GM13977 (cell line): ENCODE measurements around the gene APOL2.

Experiments
- DNase-seq: peaks from one replicate; pipeline ENCODE4 v3.0.0; 2012; ENCODE audit warnings: low spot score
- in situ Hi-C: fragments of 300-500 bp; cut with MboI; formaldehyde crosslinking; loops from one replicate; pipeline ENCODE4 v1.12.0; 2022; ENCODE audit warnings: low sequenced_read_pairs, low pct_unique_long_range_greater_than_20kb, mixed read lengths, inconsistent platforms; ENCODE audit not compliant: unreplicated experiment
- TF ChIP-seq, protein P1 (sequence below): IDR thresholded peaks from 2 replicates; pipeline ENCODE4 v1.5.1; 2012; ENCODE audit warnings: mild to moderate bottlenecking, control low read depth; ENCODE audit not compliant: insufficient read depth; ENCODE audit errors: extremely low read depth, missing control alignments

APOL2 gene

DNA sequence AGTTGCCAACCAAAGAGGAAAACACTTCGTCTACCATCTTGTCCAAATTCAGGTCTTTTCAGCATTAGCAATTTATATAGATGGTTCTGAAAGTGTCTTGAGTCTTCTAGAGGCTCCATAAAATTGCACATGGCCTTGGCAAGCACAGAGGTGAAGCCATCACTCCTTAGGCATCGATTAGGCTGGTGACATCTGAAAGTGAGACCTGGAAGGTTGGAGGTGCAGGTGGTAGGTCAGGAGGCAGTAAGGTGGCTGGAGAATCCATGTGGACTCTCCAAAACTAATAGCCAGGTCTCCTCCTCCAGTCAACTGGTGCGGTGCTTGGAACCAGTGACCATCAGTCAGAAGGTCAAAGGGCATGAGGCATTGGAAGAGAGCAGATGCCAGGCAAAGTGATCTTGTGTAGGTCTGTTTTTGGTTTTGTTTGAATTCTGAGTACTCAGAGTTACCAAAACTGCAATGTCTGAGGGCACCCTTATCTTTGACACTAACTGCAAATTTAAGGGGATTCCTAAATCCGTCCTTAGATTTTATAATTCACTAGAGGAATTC is 6.6 kb upstream of the APOL2 start:
- no peak for DNase-seq
- in situ Hi-C loops: no loop called here
- TF ChIP-seq, protein P1, sequence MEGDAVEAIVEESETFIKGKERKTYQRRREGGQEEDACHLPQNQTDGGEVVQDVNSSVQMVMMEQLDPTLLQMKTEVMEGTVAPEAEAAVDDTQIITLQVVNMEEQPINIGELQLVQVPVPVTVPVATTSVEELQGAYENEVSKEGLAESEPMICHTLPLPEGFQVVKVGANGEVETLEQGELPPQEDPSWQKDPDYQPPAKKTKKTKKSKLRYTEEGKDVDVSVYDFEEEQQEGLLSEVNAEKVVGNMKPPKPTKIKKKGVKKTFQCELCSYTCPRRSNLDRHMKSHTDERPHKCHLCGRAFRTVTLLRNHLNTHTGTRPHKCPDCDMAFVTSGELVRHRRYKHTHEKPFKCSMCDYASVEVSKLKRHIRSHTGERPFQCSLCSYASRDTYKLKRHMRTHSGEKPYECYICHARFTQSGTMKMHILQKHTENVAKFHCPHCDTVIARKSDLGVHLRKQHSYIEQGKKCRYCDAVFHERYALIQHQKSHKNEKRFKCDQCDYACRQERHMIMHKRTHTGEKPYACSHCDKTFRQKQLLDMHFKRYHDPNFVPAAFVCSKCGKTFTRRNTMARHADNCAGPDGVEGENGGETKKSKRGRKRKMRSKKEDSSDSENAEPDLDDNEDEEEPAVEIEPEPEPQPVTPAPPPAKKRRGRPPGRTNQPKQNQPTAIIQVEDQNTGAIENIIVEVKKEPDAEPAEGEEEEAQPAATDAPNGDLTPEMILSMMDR: no peak

DNA sequence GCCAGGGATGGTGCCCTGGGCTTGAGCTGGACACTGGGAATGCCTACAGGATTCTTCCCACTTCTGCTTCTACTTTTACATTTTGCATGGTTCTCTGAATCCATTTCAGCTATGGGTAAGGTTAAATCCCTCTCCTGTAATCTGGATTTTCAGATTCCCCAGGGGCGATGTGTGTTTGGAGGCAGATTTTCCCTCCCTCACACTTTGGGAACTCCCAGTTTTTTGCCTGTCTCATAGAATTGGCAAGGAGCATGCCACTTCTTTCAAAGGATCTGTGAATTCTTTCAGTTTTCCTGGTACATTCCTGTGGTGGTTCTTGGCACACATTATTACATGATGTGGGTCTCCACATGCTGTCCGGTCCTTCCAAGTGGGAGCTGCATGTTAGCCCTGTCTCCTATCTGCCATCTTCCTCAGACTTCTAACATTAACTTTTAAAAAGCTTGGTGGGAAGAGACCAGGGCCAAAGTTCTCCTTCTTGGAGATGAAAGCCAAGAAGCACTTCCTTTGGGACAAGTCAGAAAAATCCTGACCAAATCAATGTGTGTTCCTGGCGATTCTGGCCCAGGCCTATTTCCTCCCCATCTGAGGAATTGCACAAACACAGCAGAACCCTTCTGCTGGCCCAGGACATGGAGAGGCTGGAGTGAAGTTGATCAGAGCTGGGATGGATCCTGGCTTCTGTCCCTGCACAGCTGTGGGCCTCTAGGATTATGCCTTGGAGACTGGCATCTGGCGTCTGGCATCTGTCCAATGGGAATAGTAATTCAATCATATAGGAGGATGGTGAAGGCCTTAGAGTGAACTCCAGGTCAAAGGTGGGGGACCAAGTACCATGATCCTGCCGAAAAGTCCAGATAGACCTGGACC is 5.4 kb upstream of the APOL2 start:
- TF ChIP-seq, protein P1: no peak
- in situ Hi-C loops: no loop called here
- DNase-seq: no peak

DNA sequence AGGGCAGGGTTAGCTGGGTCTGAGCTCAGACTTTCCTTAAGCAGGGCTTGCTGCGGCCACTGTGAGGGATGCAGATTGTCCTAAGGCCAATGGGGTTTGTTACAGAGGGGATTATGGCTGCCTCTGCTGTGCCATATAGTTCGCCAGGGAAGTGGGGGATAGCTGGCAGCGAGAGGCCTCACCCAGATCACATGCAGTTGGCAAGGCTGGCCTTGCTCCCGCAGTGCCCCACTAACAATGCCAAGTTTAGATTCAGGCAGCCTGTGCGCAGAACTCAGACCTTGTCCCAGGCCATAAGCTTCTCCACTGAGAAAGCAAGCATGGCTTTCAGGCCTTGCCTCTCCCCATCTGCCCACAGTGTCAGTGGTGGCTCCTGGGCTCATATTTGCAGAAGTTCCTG is 4.7 kb upstream of the APOL2 start:
- in situ Hi-C loops: no loop called here
- DNase-seq: no peak
- TF ChIP-seq, protein P1: no peak

DNA sequence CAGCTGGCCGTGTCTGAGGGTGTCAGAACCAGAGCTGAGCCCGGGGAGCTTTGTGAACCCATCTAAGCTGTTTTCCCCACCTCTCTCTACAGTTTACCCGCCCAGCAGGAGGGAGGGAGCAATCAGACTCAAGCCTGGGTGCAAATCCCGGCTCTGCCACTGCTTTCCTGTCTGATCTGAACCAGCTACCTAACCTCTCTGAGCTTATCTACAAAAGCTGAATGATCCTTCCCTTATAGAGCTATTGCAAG is 252 bp downstream of the APOL2 start:
- TF ChIP-seq, protein P1: no peak
- in situ Hi-C loops: no loop called here
- DNase-seq: no peak

DNA sequence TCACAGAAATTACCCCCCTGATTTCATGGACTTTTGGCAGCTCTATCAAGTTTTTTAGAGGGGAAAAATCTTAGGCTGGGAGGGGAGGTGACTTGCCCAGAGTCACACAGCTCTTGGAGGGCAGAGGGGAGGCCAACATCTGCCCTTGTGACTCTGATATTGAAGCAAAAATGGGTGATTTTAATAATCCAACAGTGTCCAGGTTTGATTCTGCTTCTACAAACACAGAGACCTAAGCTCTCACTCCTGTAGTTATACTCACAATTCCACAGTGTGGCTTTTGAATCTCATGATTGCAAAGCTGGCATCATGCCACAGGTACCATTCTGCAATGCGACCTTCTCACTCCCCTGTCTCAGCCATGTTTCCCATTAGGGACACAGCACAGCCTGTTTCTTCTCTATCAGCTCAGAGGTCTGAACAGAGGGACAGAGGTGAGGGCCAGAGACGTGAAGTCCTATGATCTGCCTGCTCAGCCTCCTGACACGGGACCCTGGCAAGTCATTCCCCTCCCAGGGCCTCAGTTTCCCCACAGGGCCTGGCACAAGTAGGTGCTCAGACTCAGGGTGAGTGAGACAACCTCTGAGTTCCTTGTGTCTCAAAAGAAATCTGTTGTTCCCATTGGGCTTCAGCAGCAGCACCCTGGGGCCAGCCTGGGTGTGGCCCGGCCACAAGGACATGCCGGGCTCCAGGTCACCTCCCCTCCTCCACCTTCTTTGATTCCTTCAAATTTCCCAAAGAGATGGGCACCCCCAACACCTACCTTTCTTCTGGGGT is 766 bp downstream of the APOL2 start:
- no peak for DNase-seq
- TF ChIP-seq, protein P1: no peak
- in situ Hi-C loops: no loop called here

DNA sequence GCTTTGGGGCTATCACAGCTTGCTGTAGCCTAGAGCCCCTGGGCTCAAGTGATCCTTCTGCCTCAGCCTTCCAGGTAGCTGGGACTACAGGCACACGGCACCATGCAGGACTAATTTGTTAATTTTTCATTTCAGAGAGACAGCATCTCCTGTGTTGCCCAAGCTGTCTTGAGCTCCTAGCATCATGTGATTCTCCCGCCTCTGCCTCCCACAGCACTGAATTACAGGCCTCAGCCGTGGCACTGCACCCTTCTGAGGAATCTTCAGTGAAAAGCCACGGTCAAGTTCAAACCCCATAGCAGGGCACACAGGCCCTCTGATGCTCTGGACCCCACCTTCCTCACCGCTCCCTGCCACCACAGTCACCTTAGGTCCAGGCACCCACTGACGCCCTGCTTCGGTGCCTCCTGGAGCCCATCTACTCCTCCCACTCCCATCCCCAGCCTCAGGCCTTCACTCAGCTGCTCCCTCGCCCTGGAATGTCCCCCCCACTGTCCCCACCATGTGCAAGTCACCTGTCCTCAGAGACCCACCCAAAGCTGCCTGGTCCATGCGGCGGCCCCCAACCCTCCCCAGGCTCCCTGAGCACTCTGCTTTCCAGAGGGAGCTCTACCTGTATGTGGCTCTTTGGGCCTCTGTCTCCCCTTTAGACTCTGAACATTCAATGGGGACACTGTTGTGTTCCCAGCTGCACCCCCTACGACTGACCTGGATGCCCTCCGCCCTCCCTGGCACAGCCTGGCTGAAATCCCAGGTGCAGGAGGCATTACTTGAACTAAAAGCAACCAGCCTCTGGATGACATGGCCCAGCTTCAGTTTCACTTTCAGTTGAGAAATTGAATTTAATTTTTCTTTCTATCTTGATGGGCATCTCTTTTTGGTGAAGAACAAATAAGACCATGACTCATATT is 1.6 kb downstream of the APOL2 start:
- peak; percentile 21 for DNase-seq
- TF ChIP-seq, protein P1: no peak

More for the DNA sequence above, 1.6 kb downstream of the APOL2 start:
- in situ Hi-C loops: no loop called here
